GM12878 (cell line): ENCODE measurements around the gene PAOX. TPM values are rescaled to one million over a fixed set of nuclear protein-coding genes. Genes with fewer than 3 reads are reported as not detected.

Experiments used
- ATAC-seq: fragments of 200-7000 bp; cut with Tn5 transposase; 3 replicates; pipeline ENCODE4 v1.9.1; 2020; ENCODE audit warnings: mild to moderate bottlenecking, moderate library complexity
- BruUV-seq: library from RNA; stranded (reverse); fragments of 400-500 nt; replicated peaks from 2 replicates; lab custom pipeline; 2021; lab: Mats Ljungman, UMichigan
- CTCF ChIA-PET: fragments of 300-600 bp; sonication (Branson Sonifier 250); formaldehyde crosslinking; extraction: SDS; loops from one replicate; lab custom pipeline; 2021; ENCODE audit warnings: inconsistent platforms; lab: Yijun Ruan, JAX
- POLR2A ChIA-PET: fragments of 350-600 bp; formaldehyde crosslinking; extraction: SDS; loops from one replicate; lab custom pipeline; 2021; ENCODE audit warnings: inconsistent platforms; lab: Charles Lee
- RAD21 ChIA-PET: fragments of 300-600 bp; sonication (Branson Sonifier 250); formaldehyde crosslinking; loops from one replicate; lab custom pipeline; 2023; ENCODE audit warnings: antibody characterized with exemption; ENCODE audit not compliant: unreplicated experiment; lab: Charles Lee
- SMC1A ChIA-PET: fragments of 300-600 bp; sonication (Branson Sonifier 250); formaldehyde crosslinking; loops from one replicate; lab custom pipeline; 2023; ENCODE audit not compliant: unreplicated experiment, uncharacterized antibody; lab: Charles Lee
- DNase-seq: peaks from one replicate; pipeline ENCODE4 v3.0.0-alpha.2; 2011; ENCODE audit warnings: low read depth, low spot score
- FAIRE-seq: peaks from 3 replicates; lab custom pipeline; 2011; peaks lifted over from hg19 to GRCh38; lab: Jason Lieb, UNC
- H2AFZ ChIP-seq: 2 replicates; pipeline ENCODE4 v1.6.0; 2011; ENCODE audit warnings: low read depth, low read length, control low read depth; ENCODE audit not compliant: control insufficient read depth
- H3K27ac ChIP-seq: 2 replicates; pipeline ENCODE4 v1.5.1; 2011; ENCODE audit warnings: control low read depth; ENCODE audit not compliant: control insufficient read depth, insufficient read depth
- H3K27me3 ChIP-seq, 2 experiments: replicated peaks in 1 of 2; 2 replicates each; pipeline versions ENCODE4 v1.6.0 to v1.6.1; 2011; ENCODE audit warnings: low read length in 1 of 2; ENCODE audit not compliant: control insufficient read depth in 2 of 2, insufficient read depth in 2 of 2
- H3K36me3 ChIP-seq, 2 experiments: 2 replicates each; pipeline ENCODE4 v1.5.1; 2011; ENCODE audit warnings: low read length in 1 of 2; ENCODE audit not compliant: control insufficient read depth in 2 of 2, insufficient read depth in 2 of 2
- H3K4me1 ChIP-seq: 2 replicates; pipeline ENCODE4 v1.6.1; 2011; ENCODE audit warnings: mild to moderate bottlenecking, low read length, moderate library complexity, mixed read lengths; ENCODE audit not compliant: control insufficient read depth, insufficient read depth
- H3K4me2 ChIP-seq: 2 replicates; pipeline ENCODE4 v1.6.0; 2011; ENCODE audit warnings: control low read depth; ENCODE audit not compliant: control insufficient read depth, insufficient read depth
- H3K4me3 ChIP-seq: fragments of 200-600 bp; sonication (generic); 2 replicates; pipeline ENCODE4 v1.5.1; 2016
- H3K79me2 ChIP-seq: 2 replicates; pipeline ENCODE4 v1.6.0; 2011; ENCODE audit warnings: low read length; ENCODE audit not compliant: control insufficient read depth, insufficient read depth
- H3K9ac ChIP-seq: 2 replicates; pipeline ENCODE4 v1.8.0; 2011; ENCODE audit warnings: low read length, control low read depth, mixed read lengths; ENCODE audit not compliant: control insufficient read depth, insufficient read depth
- H3K9me3 ChIP-seq: replicated peaks from 3 replicates; pipeline ENCODE4 v1.5.1; 2011; ENCODE audit warnings: mild to moderate bottlenecking, low read length; ENCODE audit not compliant: control insufficient read depth, insufficient read depth
- H4K20me1 ChIP-seq: 2 replicates; pipeline ENCODE4 v1.6.0; 2011; ENCODE audit not compliant: control insufficient read depth, insufficient read depth
- CEBPB ChIP-seq, 2 experiments: fragments of 150-350 bp in 1 of 2; IDR thresholded peaks; 2 replicates each; pipeline ENCODE4 v1.6.1; 2012 to 2014; ENCODE audit warnings: low read depth in 2 of 2, low read length in 2 of 2, borderline replicate concordance in 1 of 2, inconsistent platforms in 1 of 2
- CEBPZ ChIP-seq: fragments of 150-350 bp; IDR thresholded peaks from 2 replicates; pipeline ENCODE4 v1.6.1; 2016; ENCODE audit warnings: low read depth, low read length
- EZH2 ChIP-seq: IDR thresholded peaks from 2 replicates; pipeline ENCODE4 v1.6.1; 2012; ENCODE audit warnings: low read depth, mild to moderate bottlenecking, control low read depth, inconsistent platforms, low read length, borderline replicate concordance; ENCODE audit not compliant: control insufficient read depth
- IKZF2 ChIP-seq, 2 experiments: fragments of 450-650 bp; IDR thresholded peaks; 2 replicates each; pipeline ENCODE4 v1.6.1; 2017; ENCODE audit warnings: mild to moderate bottlenecking in 2 of 2, moderate library complexity in 2 of 2
- KDM1A ChIP-seq: fragments of 200-600 bp; sonication (generic); IDR thresholded peaks from 2 replicates; pipeline ENCODE4 v1.6.1; 2016; ENCODE audit warnings: borderline replicate concordance
- POU2F2 ChIP-seq: IDR thresholded peaks from 3 replicates; pipeline ENCODE4 v1.6.1; 2011; ENCODE audit warnings: low read depth, mild to moderate bottlenecking, low read length, borderline replicate concordance
- SIN3A ChIP-seq: IDR thresholded peaks from 2 replicates; pipeline ENCODE4 v1.6.1; 2012; ENCODE audit warnings: low read depth, low read length, improper control_type of control experiment
- ZBTB11 ChIP-seq: fragments of 450-650 bp; formaldehyde crosslinking; IDR thresholded peaks from 2 replicates; pipeline ENCODE4 v1.5.0; 2022; ENCODE audit warnings: mild to moderate bottlenecking, missing genetic modification characterization
- ZZZ3 ChIP-seq: IDR thresholded peaks from 2 replicates; pipeline ENCODE4 v1.6.1; 2011; ENCODE audit warnings: low read depth; ENCODE audit not compliant: control insufficient read depth, insufficient read length
- WGBS: methylation state at CpG from one replicate; pipeline ENCODE4 v1.1.6; 2016; ENCODE audit warnings: low lambda C conversion rate; ENCODE audit not compliant: insufficient replicate concordance, insufficient coverage; ENCODE audit errors: missing lambda C conversion rate; 5-methylcytosine and 5-hydroxymethylcytosine counted together
- in situ Hi-C: fragments of 300-500 bp; cut with MboI; formaldehyde crosslinking; loops from 9 replicates; pipeline ENCODE4 v1.14.3; 2018; ENCODE audit warnings: mixed read lengths
- intact Hi-C: fragments of 100-400 bp; cut with micrococcal nuclease; formaldehyde crosslinking; loops from one replicate; pipeline ENCODE4 v1.14.2; 2022; ENCODE audit not compliant: unreplicated experiment
- polyA plus RNA-seq, 11 experiments: library from polyadenylated mRNA; depleted of rRNA in 4 of 11; unstranded in 6 of 11; stranded (reverse) in 5 of 11; fragments of >200 nt; fragmentation: Nextera tagmentation in 4 of 11; fragmentation: Illumina TruSeq in 1 of 11; extraction: Ambion mirVana in 4 of 11; extraction: Trizol in 1 of 11; gene quantifications; 1 replicate in 1 of 11; 2 replicates in 10 of 11; pipeline versions ENCODE4 v1.2.1 to v1.2.3, GENCODE V29; 2011 to 2016; ENCODE audit warnings: inconsistent platforms in 2 of 11, missing spikeins in 2 of 11, low read depth in 1 of 11
- total RNA-seq, 4 experiments: library from RNA; depleted of rRNA in 3 of 4; stranded (reverse); fragments of >200 nt in 3 of 4; fragmentation: Illumina TruSeq in 1 of 4; extraction: Trizol in 1 of 4; gene quantifications; 2 replicates each; pipeline versions ENCODE4 v1.2.1 to v1.2.3, GENCODE V29; 2013 to 2021

PAOX gene
- total and polyA plus RNA-seq, 10 of the 15 experiments (the other 5 are each of a cell fraction or from before 2014, with no cell fraction given) = 1.2 to 22.2 (median 10.5) TPM

GRCh38 chr10:133343558-133343957, 35.5 kb upstream of the PAOX start:
- no TSS peak for BruUV-seq
- Histone ChIP-seq H3K36me3 (no peaks in the 10 kb centered on the region), H3K27me3 (no peaks in the 10 kb centered on the region; a peak in 1 of 4 replicates), H3K27ac (no peak overlapping the region), H3K9ac (no peak overlapping the region), H3K4me3 (no peak overlapping the region), H3K4me2 (no peak overlapping the region), H4K20me1 (no peaks in the 10 kb centered on the region), H3K79me2 (no peaks in the 10 kb centered on the region), H2AFZ (no peak overlapping the region)
- DNase-seq (no peak), FAIRE-seq (no peak), ATAC-seq (no peak)
- ChIA-PET POLR2A (no interaction called here), RAD21 (no interaction called here), SMC1A (no interaction called here)
- WGBS = 72% methylated on average over 9 of the region's 9 CpGs
- in situ Hi-C loops = no loop called here
- no peak for TF ChIP-seq ZBTB11
- TF ChIP-seq IKZF2 (IDR thresholded peaks at IDR 0.05) = no peak
- TF ChIP-seq CEBPB (IDR thresholded peaks at IDR 0.05; ENCODE audit: borderline replicate concordance in 1 of 2, low read depth in 2 of 2, low read length in 2 of 2) = no peak
- TF ChIP-seq KDM1A = no peak
- TF ChIP-seq ZZZ3 = no peak
- TF ChIP-seq SIN3A = no peak
- TF ChIP-seq POU2F2 = no peak
- no peak for TF ChIP-seq EZH2
- TF ChIP-seq CEBPZ = no peak
- TF ChIP-seq, all 136 proteins: peak for 0
- no peaks in the 10 kb centered on the region; the same call in 2 of the 3 replicates for H3K9me3 ChIP-seq
- no peaks in the 10 kb centered on the region for H3K4me1 ChIP-seq
- CTCF ChIA-PET = no interaction called here
- intact Hi-C loops = no loop called here
